Epithelial cell of esophagus (primary cell): ENCODE data around the gene PLEKHA6.

ENCODE experiments used
- DNase-seq: peaks from one replicate; pipeline ENCODE4 v3.0.0; 2010; ENCODE audit warnings: low read depth
- H3K4me3 ChIP-seq: 2 replicates; pipeline ENCODE4 v1.5.1; 2011; ENCODE audit warnings: mild to moderate bottlenecking, low read length, control low read depth
- CTCF ChIP-seq: IDR thresholded peaks from 2 replicates; pipeline ENCODE4 v1.5.1; 2011; ENCODE audit warnings: low read depth, mild to moderate bottlenecking, low read length, control low read depth, inconsistent platforms; ENCODE audit not compliant: insufficient read depth; ENCODE audit errors: missing control alignments

The PLEKHA6 gene

GRCh38 chr1:204260601-204261197 lies 99.0 kb downstream of the PLEKHA6 start:
- H3K4me3 ChIP-seq = no peak overlapping the region
- DNase-seq = no peak
- no peak for TF ChIP-seq CTCF

GRCh38 chr1:204259782-204260181 lies 99.9 kb downstream of the PLEKHA6 start:
- no peak for DNase-seq
- no peak for TF ChIP-seq CTCF
- H3K4me3 ChIP-seq = no peak overlapping the region

GRCh38 chr1:204259196-204259595 lies 100.5 kb downstream of the PLEKHA6 start:
- no peak overlapping the region for H3K4me3 ChIP-seq
- TF ChIP-seq CTCF = no peak
- no peak for DNase-seq

- DNase-seq = peak; percentile 66
- no peak overlapping the region for H3K4me3 ChIP-seq
- TF ChIP-seq CTCF = peak; percentile 78
These were observed 101.3 kb downstream of the PLEKHA6 start for GRCh38 chr1:204258213-204259115.

- TF ChIP-seq CTCF = no peak
- H3K4me3 ChIP-seq = no peak overlapping the region
- DNase-seq = no peak
These were observed 102.3 kb downstream of the PLEKHA6 start for GRCh38 chr1:204257446-204257845.

GRCh38 chr1:204256531-204256930 lies 103.2 kb downstream of the PLEKHA6 start:
- no peak overlapping the region for H3K4me3 ChIP-seq
- no peak for TF ChIP-seq CTCF
- DNase-seq = no peak
